ENCODE measurements around the gene CSNK2B.

- TF ChIP-seq CTCF (conservative IDR thresholded peaks at IDR 0.05): peak; percentile 47; the same call in 1 of the 2 replicates
- no peak for TF ChIP-seq EZH2 (IDR thresholded peaks at IDR 0.05; ENCODE audit: low read depth)
Observed at GRCh38 chr6:31689249-31690110, 23.6 kb downstream of the CSNK2B start.
